ENCODE data around the gene GPR107.

Gene GPR107

GRCh38 chr9:130147198-130147597 is 93.5 kb downstream of the GPR107 start:
- no peak for TF ChIP-seq CTCF (IDR thresholded peaks at IDR 0.05; ENCODE audit: insufficient read depth, low read length, poor library complexity, severe bottlenecking)
- no peak overlapping the region for H3K4me3 ChIP-seq (replicated peaks; ENCODE audit: low read depth, low read length)
- no peaks in the 10 kb centered on the region; the same call in 1 of the 2 replicates for H3K27me3 ChIP-seq (replicated peaks; ENCODE audit: control insufficient read depth, insufficient read depth, low read length)
- no peak for DNase-seq (ENCODE audit: extremely low read depth, insufficient read length)
- H3K36me3 ChIP-seq (ENCODE audit: control insufficient read depth, insufficient read depth, low read length) = no peaks in the 10 kb centered on the region

- TF ChIP-seq CTCF (IDR thresholded peaks at IDR 0.05; ENCODE audit: insufficient read depth, low read length, poor library complexity, severe bottlenecking) = no peak
- no peaks in the 10 kb centered on the region; the same call in 1 of the 2 replicates for H3K27me3 ChIP-seq (replicated peaks; ENCODE audit: control insufficient read depth, insufficient read depth, low read length)
- DNase-seq (ENCODE audit: extremely low read depth, insufficient read length) = no peak
- H3K4me3 ChIP-seq (replicated peaks; ENCODE audit: low read depth, low read length) = no peak overlapping the region
- no peaks in the 10 kb centered on the region for H3K36me3 ChIP-seq (ENCODE audit: control insufficient read depth, insufficient read depth, low read length)
Measured at GRCh38 chr9:130147910-130148309, 94.2 kb downstream of the GPR107 start.

- DNase-seq (ENCODE audit: extremely low read depth, insufficient read length) = no peak
- Histone ChIP-seq H3K36me3 (ENCODE audit: control insufficient read depth, insufficient read depth, low read length) (no peaks in the 10 kb centered on the region), H3K27me3 (replicated peaks; ENCODE audit: control insufficient read depth, insufficient read depth, low read length) (no peaks in the 10 kb centered on the region; the same call in 1 of the 2 replicates), H3K4me3 (replicated peaks; ENCODE audit: low read depth, low read length) (no peak overlapping the region)
- TF ChIP-seq CTCF (IDR thresholded peaks at IDR 0.05; ENCODE audit: insufficient read depth, low read length, poor library complexity, severe bottlenecking) = no peak
Measured at GRCh38 chr9:130149031-130149430, 95.3 kb downstream of the GPR107 start.

GRCh38 chr9:130149654-130150286 is 96.1 kb downstream of the GPR107 start:
- no peak for DNase-seq (ENCODE audit: extremely low read depth, insufficient read length)
- Histone ChIP-seq H3K4me3 (replicated peaks; ENCODE audit: low read depth, low read length) (no peak overlapping the region), H3K27me3 (replicated peaks; ENCODE audit: control insufficient read depth, insufficient read depth, low read length) (no peaks in the 10 kb centered on the region; the same call in 1 of the 2 replicates), H3K36me3 (ENCODE audit: control insufficient read depth, insufficient read depth, low read length) (no peaks in the 10 kb centered on the region)
- TF ChIP-seq CTCF (IDR thresholded peaks at IDR 0.05; ENCODE audit: insufficient read depth, low read length, poor library complexity, severe bottlenecking) = no peak

- DNase-seq (ENCODE audit: extremely low read depth, insufficient read length) = no peak
- no peak for TF ChIP-seq CTCF (IDR thresholded peaks at IDR 0.05; ENCODE audit: insufficient read depth, low read length, poor library complexity, severe bottlenecking)
- Histone ChIP-seq H3K4me3 (replicated peaks; ENCODE audit: low read depth, low read length) (no peak overlapping the region), H3K27me3 (replicated peaks; ENCODE audit: control insufficient read depth, insufficient read depth, low read length) (no peaks in the 10 kb centered on the region; the same call in 1 of the 2 replicates), H3K36me3 (ENCODE audit: control insufficient read depth, insufficient read depth, low read length) (no peaks in the 10 kb centered on the region)
Measured at GRCh38 chr9:130150779-130151382, 97.2 kb downstream of the GPR107 start.
